Kidney glomerular epithelial cell (primary cell): ENCODE data around the gene TMOD2.
A peak's percentile ranks its signal among the peaks of the same experiment; 100 is the strongest.

Experiments
- DNase-seq: peaks from one replicate; lab custom pipeline; 2025; lab: John Stamatoyannopoulos, UW

Gene TMOD2

DNA sequence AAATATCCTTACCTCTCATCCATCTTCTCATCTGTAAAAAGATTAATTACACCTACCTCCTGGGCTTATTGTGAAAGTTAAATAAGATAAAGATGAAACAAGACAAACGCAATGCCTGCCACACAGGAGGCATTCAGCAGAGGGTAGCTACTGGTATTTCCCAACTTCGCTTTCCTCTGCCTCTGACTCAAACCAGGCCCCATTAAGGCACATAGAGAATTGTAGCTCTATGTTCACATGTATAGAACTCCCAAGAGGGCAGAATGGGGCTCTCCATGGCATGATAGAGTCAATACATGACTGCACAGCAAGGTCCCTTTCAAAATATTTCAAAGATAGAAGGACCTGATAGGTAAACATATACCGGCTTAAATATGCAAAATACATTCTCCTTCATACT lies 15.3 kb upstream of the TMOD2 start:
- DNase-seq: no peak

DNA sequence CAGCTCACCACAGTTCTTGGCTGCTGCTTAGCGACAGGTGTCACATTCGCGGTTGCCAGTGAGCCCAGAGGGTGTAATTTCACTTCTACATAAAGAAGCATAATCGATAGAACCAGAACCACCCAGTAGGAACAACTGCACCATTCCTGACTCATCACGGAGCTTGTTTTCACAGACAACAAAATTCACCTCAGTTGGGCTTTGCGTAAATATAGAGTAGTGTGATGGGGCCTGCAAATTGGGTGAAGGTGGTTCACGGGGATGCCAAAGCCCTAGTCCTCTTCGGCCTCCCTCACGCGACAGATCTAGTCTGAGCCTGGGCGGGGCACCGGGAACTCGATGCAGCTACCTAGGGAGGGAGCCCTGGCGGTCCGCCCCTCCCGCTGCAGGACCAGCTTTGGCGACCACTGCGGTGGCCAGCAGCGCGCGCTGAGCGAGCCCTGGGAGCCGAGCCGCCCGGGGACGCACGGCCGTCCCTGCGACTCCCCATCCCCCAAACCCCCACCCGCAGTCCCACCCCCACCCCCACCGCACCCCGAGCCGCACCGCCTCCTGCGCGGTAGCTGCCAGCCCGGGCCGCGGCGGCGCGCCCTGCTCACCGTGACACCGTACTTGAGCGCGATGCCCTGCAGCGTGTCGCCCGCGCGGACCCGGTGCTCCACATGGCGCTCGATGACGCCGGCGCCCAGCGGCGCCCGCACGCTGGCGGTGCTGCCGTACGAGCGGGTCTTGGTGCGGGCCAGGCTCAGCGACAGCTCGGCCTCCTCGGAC lies 14.5 kb upstream of the TMOD2 start:
- no peak for DNase-seq

DNA sequence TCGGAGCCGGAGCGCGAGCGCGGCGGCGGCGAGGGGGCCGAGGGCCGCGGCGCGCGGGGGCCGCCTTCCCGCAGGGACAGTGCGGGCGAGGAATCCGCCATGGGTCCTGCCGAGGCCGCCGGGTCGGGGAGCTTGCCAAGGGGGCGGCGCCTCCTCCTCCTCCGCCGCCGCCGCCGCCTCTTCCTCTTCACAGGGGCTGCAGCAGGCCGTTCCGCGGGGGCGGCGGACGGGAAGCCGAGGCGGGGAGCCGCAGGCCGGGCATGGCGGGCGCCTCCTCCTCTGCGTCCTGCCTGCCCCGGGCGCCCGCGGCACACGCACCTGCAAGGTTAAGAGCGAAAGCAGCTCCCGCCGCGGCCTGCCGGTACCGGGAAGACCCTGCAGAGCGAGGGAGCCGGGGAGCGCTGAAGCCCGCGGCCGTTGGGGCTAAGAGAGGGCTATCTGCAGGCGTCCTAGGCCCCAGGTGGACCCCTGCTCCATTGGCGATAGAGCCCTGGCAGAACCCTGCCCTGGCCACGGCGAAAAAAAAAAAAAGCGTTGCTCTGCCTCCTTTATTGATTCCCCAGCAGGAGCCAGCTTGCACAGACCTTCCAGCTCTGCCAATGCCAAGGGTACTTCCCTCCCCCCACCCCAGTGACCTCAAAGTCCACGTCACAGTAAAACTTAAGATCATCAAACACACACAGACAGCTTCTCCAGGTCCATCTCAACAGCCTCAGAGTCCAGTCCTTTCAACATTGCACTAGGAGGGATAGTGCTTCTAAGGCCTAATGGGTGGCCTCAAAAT lies 13.7 kb upstream of the TMOD2 start, which contains the start of gene LYSMD2:
LYSMD2 (minus strand) TSS at position 134 of the 784 bp plus-strand sequence; CDS start at position 101, 33 bp downstream.
- peak; percentile 11 for DNase-seq

DNA sequence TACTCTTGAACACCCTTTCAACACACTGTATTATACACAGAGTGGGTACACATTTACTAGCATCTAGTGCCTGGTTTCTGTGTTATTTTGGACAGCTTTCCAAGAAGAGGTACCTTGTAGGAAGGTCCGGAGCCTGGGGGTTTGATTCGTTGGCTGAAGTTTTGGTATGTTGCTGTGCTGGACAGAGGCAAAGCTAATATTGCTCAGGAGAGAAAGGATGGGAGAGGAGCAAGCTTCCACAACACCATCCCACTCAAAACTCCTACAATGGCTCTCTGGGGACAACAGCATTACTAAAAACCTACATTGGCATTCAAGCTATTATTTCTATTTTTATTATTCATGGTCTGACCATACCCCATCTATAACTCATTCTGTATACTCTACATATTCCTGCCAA lies 12.8 kb upstream of the TMOD2 start:
- no peak for DNase-seq

DNA sequence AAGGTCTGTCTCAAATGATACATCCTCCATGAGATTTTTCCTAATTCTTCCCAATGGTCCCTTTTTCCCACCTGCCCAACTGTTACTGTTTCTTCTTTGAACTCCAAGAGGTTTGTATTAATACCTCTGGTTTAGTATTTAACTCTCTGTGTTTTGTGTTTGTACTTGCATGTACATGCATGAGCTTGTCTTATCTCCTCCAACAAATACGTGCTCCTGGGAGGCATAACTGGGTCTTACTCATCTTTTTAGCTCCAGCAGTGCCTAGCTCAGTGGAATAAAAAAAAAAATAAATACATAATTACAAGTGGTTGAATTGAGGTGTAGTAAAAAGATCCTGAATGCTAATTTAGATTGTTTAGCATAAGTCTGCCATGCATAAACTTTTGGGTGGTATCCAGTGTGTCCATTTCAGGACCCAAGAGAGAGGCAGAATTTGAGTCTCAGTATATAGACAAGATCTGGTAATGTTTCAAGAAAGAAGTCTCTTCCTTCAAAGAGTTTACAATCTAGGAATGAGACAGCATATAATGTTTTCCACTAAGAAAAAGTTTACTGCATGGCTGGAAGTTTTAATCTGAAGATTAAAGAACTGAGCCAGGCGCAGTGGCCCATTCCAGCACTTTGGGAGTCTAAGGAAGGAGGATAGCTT lies 12.2 kb upstream of the TMOD2 start:
- no peak for DNase-seq

DNA sequence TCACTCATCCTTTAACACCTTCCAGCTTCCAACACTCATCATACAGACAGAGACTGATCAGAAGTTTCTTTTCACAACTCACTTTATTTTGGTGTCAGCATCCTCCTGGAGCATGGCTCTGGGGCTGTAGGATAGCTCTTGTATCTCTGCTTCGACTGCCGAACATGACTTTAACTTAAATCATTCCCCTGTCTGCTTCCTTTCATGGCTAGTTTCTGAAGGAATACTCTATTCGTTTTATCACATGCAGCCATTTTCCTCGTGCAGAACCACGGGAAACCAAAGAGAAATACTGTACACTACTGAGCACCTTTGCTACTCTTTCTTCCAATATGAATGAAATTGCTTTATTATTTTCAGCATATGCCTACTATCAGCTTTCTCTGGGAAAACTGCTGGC lies 2.1 kb upstream of the TMOD2 start:
- no peak for DNase-seq

DNA sequence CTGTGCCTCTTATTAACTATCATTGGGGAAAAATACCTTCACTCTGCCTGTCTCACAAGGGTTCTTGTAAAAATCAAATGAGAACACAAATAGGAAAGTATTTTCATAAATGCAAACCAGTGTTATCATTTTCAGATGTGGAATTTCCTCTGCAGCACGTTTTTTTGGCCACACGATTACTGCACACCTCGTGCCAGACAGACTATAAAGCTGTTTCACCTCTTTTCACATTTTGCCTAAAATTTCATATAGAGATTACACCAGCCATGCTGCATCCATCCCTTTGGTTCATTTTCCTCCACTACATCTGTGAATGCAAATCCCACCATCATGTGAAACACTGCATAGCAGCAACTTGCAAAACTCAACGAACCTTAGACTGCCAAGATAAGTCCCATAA lies 1.2 kb upstream of the TMOD2 start:
- no peak for DNase-seq

DNA sequence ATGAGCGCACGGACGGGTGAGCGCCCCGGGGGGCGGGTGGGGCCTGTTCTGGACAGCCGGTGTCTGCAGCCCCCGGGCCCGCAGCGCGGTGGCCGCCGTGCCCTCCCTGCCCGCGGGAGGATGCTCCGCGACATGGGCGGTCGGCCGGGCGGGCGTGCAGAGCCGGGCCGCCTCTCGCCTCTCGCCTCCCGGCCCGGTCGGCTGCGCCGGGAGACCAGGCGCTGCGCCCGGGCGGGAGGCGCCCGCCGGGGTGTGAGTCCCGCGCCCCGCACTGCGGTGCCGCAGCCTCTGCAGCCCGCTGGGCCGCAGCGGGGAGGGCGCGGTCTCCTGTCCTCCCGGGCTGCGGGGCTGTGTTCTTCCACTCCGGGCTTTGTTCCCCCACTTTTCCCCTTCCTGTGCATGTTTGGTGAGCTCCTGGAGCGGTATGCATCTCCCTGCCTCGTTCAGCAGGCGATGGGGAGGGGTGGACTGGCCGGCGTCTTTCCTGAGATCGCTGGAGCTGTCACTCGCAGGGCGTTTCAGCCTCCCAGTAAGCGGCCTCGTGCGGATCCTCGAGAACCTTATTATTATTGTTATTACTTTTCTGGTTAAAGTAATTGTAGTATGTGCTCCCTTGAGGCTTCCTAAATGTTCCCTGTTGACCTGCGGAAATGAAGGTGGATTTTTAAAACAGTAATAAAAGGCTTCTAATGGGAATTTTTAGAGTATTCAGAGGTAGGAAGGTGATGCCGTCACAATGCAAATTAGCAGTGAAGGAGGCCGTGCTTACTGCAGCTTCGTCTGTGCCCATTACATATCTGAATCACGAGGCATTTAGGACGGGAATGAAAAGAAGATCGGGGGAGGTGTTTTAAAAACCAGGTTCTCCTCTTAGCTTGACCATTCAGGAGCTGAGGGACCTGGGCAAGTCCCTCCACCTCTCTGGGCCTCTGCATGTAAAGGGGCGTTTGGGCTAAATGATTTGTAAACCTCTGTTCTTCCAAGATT lies 593 bp downstream of the TMOD2 start:
- DNase-seq: peak; percentile 7

DNA sequence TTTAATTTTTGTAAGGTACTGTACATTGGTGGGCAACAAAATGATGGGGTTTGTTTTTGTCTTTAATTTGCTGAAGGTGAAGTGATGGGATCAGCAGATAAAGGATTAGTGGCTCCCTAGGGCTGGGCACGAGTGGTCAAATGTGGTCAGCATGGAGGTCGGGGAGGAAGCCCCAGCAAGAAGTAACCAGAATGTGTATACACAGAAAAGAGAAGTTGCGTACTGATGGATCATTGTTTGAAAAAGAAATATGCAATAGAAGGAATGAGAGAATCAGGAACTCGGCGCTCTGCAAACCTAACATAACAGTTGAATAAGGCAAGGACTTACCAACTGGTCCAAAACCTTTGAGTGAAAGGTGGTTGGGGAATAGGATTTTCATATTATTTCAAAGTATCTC lies 1.5 kb downstream of the TMOD2 start:
- no peak for DNase-seq

DNA sequence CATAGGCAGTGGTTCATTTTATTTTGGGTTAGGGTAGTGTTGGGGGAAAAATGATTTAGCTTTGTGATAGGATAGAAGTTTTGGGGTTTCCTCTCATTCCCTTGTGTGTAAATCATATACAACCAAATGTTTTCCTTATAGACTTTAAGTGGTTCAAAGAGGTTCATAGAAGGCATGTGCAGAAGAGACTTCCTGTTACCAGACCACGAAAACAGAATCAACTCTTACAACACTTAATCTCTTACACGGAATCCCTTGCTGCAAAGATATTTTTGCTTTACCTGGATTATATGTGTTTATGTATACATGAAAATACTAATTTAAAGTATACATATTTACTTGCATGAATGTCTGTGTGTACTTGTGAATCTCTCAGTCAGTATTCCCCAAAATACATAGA lies 2.9 kb downstream of the TMOD2 start:
- DNase-seq: no peak

DNA sequence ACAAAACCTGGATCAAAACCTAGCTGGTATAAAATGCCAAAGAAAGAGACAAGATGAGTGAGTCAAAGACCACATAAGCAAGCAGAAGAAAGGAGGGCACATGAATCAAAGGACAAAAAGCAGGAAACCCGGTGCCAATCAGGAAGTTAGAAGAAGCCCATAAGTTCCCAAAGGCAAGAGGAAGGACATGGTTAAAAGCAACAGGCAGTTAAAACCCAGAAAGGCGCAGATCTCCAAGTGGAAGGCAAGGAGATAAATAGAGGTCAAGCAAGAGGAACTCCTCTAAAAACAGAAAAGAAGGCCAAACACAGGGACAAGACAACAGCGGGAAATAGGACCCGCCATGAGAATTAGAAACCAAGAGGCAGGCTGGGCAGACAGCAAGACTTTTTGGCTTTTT lies 4.4 kb downstream of the TMOD2 start:
- DNase-seq: no peak

DNA sequence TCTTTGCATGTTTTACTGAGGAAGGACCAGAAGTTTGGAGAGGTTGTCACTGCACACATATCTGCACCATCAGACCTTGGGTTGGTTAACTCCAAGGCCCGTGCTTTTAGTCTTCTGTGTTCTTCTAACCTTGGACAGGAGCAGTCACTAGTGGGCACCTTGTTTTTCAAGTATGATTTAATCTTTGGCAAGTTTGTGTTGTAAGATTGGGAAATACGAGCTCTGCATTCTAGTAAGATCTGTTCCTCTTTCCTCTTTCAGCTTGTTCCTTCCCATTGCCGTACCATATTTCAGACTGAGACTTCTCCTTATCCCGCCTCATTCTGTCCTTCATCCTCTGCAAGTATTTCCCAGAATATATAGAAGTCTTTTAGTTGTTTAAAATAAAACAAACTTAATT lies 5.1 kb downstream of the TMOD2 start:
- DNase-seq: no peak

DNA sequence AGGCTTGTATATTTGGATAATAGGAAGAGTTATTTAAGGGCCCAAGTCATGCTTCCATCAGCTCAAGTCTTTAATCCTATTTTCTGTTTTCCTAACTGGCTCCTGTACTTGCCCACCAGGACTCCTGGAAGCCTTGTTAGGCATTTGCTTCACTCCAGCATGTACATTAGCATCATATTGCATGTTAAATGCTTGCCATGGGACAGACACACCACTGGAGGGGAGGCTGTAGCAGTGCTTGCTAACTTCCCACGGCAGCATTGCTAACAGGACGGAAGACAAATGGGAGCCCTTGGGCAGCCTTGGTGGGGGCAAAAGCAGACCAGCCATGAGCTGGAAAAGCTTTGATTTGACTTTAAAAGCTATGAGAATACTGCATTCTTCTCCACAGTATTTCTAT lies 6.1 kb downstream of the TMOD2 start:
- DNase-seq: no peak

DNA sequence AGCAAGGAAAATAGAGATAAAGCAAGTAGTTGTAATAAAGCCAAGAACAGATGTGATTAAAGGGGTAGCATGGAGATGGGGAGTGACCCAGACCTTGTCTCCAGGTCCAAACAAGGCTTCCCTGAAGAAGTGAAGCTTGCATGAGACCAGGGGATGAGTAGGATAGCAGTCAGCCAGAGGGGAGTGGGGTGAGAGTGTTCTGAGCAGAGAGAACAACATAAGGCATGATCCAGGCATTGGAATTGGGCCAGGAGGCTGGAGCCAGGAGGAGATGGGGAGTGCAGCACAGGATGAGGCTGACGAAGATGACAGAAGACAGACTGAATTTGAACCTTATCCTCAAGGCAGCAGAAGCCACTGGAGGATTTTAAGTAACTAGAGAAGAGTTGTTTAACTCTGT lies 7.2 kb downstream of the TMOD2 start:
- DNase-seq: no peak

DNA sequence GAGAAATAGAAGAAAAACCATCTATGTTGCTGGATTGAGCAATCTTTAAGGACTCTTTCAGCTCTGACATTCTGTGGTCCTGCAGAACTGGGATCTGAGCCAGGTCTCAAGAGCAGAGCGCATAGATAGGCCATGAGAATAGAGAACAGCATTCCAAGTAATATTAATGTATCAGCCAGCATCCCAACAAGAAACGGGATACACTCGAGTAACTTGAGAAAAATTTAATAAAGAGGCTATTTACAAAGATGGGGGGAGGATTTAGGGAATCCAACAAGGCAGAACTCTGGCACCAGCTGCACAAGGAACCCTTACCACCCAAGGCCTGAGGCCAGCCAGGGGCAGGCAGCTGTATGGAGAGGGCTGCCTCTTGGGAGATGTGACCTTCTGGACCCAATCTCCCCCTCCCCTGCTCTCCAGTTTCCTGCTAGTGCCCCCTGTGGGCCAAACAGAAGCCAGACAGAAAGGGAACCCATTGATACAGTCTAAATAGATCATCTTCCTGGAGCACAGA lies 8.2 kb downstream of the TMOD2 start:
- DNase-seq: peak; percentile 38

DNA sequence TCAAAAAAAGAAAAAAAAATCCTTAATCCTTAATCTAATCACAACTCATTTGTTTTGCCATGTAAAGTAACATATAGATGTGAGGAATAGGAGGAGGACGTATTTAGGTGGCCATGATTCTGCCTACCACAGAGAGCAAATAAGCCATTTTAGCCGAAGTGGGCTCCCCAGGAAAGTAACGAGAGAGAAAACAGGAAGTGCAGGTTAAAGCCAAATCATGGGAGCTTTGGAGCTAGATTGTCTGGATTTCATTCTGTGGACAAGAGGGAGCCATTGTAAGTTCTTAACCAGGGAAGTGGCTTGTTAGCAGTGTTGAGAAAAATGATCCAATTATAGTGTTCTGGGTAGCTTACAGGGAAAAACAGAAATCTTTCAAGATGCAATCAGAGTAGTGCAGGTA lies 9.4 kb downstream of the TMOD2 start:
- DNase-seq: no peak

DNA sequence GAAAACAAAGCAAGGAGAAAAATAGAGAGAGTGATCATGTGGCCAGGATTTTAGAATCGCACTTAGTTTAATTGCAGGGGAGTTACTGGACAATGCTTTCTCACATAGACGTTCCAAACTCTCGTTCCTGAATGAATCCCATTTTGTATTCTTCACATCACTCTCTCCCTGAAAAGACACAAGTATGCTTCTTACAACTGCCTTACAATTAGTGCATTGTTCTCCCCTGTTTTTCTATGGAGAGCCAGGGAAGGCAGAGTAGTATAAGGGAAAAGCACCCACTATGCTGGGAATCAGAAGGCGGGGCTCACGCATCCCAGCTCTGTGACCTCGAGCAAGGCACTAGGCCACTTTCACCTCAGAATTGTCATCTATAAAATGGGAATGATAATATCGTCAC lies 14.4 kb downstream of the TMOD2 start:
- no peak for DNase-seq

DNA sequence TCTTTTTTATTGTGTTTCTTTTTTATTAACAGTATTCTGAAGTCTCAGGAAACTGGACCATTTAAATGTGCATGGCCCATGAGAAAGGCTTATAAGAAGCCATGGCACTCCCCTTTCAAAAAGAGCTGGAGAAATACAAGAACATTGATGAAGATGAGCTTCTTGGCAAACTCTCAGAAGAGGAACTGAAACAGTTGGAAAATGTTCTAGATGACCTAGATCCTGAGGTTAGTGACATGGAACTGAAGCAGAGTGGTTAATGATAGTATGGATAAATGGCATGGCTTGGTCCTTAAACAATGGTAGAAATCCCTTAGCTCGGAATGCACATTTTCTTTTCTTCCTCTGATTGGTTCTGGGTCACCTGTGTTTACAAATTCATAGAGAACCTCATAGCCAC lies 14.9 kb downstream of the TMOD2 start:
- DNase-seq: no peak

DNA sequence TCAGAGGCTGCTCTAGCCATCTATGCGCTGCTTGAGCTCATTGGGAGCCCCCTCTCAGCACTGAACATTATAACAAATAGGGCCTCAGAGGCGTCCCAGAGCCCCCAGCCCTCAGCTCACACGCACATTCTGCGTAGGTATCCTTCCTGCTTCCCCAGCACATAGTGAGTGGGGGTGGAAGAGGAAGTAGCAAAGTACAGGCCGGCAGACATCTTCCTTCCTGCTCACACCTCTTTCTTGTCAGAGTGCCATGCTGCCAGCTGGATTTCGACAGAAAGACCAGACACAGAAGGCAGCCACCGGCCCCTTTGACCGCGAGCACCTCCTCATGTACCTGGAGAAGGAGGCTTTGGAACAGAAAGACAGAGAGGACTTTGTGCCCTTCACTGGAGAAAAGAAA lies 16.6 kb downstream of the TMOD2 start:
- no peak for DNase-seq

DNA sequence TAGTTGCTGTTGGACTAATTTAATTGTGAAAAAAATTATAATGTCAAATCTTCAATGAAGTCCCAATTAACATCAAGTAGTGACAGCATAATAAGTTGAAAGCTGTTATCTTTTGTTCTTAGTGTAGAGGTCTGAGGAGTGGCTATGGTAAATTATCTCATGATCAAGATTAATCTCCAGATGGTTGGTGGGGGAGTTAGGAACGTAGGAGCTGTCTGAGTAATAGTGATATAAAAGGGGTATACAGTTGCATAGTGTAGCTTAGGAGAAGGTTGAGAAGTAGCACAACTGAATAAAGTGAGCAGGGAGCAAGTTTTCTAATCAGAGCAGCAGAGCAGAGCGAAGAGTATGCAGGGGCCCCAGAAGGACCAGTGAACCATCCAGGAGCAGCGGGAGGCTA lies 19.5 kb downstream of the TMOD2 start:
- DNase-seq: no peak

DNA sequence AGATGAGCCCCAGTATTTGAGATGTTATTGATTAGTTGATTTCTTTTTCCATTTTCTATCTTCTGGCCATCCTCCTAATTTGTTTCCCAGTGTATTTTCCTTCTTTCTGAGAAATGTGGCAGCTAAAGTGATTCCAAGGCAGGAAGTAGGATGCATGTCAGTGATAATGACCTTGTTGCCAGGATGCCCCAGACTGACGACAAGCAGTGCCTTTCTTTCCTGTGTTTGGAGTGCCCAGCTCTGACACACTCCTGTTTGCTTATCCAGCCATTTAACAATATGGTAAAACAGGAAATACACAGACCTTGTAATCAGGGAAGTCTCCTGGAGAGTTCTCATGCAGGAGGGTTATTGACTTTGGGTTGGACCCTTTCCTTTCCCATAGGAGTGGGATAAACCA lies 20.4 kb downstream of the TMOD2 start:
- DNase-seq: no peak

DNA sequence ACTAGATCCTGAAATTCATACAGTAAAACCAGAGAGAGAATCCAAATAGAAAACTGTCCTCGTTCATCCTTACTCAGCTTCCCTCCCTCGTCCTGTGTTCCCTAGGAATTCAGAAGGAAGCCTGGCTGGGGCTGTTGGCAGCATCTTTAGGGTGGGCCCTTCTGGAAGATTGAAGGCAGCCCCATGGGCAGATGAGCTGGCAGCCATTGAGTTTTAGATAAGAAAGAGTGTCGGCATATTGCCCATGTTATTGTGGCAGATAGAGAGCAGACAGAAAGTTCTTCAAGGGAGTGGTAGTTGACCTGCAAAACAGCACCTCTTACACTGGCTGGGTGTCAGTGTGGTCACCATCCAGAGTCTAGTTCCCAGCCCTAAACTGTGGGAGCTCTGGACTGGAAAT lies 23.5 kb downstream of the TMOD2 start:
- DNase-seq: no peak
